Measurements from ENCODE around the gene RNASE9.
"Not testable (repeated sequence)": the region's sequence is repeated elsewhere in the genome, so short reads cannot be mapped to it uniquely, and the experiment has no call there.

The RNASE9 gene

DNA sequence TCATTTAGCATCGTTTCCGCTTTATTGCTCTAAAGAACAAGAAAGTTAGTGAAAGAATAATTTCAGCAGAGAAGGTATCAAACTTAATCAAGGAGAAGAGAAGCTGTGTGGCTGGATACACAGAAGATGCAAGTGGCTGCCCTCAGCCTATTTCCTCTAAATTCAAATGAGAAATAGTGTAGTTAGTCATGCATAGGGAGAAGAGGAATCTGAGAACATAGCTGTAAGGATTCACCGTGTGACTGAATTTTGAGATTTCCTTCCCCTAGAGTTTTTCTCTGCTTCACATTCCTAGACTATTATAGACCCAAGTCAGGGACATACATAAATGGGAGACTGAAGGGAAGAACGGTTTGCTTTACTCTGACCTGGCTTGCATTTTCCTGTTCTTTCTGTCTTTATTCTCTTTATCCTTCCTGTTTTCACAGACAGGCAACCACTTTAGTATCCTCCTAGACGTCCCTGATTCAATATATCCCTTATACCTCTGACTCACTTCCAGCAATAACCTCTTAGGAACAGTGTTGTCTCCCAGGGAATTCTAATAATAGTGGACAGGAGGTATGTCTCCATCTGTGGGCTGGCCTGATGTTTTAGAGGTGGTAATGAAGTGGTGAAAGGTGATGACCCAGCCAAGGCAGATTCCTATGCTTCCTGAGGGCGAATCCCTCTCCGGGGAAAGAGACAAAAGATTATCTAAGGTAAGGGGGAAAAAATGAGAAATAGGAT, 48.5 kb downstream of the RNASE9 start:
- no peaks in the 10 kb centered on the region for H3K36me3 ChIP-seq (ENCODE audit: insufficient read depth, insufficient read length, low read length)
- no peaks in the 10 kb centered on the region for H3K4me1 ChIP-seq (ENCODE audit: insufficient read depth, insufficient read length)
- no peak overlapping the region for H3K9ac ChIP-seq (ENCODE audit: insufficient read length, low read depth)
- no peaks in the 10 kb centered on the region for H3K9me3 ChIP-seq (ENCODE audit: insufficient read depth, low read length)
- no peak for TF ChIP-seq YY1 (IDR thresholded peaks at IDR 0.05; ENCODE audit: insufficient read depth, insufficient read length)
- TF ChIP-seq SUZ12 (IDR thresholded peaks at IDR 0.05; ENCODE audit: extremely low read depth, insufficient read depth, insufficient read length) = no peak
- no peak for TF ChIP-seq ZNF274 (IDR thresholded peaks at IDR 0.05; ENCODE audit: low read depth, low read length)
- H3K4me3 ChIP-seq (ENCODE audit: insufficient read length, low read depth) = no peak overlapping the region
- DNase-seq (ENCODE audit: low read depth, low spot score) = no peak
- H3K27me3 ChIP-seq (ENCODE audit: insufficient read depth, insufficient read length) = no peaks in the 10 kb centered on the region

DNA sequence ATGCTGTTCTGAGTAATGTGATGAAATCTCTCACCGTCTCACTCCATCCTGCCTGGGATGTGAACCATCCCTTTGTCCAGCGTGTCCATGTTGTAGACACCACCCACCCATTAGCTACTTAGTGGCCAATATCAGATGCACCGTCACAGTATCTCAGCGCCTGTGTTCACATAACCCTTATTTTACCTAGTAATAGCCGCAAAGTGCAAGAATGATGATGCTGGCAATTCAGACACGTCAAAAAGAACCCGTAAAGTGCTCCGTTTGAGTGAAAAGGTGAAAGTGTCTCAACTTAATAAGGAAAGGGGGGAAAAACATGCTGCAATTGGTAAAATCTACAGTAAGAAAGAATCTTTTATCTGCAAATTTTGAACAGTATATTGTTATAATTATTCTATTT, 52.5 kb downstream of the RNASE9 start:
- Histone ChIP-seq H3K36me3 (ENCODE audit: insufficient read depth, insufficient read length, low read length) (no peaks in the 10 kb centered on the region), H3K4me1 (ENCODE audit: insufficient read depth, insufficient read length) (no peaks in the 10 kb centered on the region), H3K27me3 (ENCODE audit: insufficient read depth, insufficient read length) (no peaks in the 10 kb centered on the region), H3K9me3 (ENCODE audit: insufficient read depth, low read length) (no peaks in the 10 kb centered on the region), H3K4me3 (ENCODE audit: insufficient read length, low read depth) (no peak overlapping the region), H3K9ac (ENCODE audit: insufficient read length, low read depth) (no peak overlapping the region)
- no peak for DNase-seq (ENCODE audit: low read depth, low spot score)
- TF ChIP-seq ZNF274 (IDR thresholded peaks at IDR 0.05; ENCODE audit: low read depth, low read length) (no peak), YY1 (IDR thresholded peaks at IDR 0.05; ENCODE audit: insufficient read depth, insufficient read length) (no peak), SUZ12 (IDR thresholded peaks at IDR 0.05; ENCODE audit: extremely low read depth, insufficient read depth, insufficient read length) (no peak)

DNA sequence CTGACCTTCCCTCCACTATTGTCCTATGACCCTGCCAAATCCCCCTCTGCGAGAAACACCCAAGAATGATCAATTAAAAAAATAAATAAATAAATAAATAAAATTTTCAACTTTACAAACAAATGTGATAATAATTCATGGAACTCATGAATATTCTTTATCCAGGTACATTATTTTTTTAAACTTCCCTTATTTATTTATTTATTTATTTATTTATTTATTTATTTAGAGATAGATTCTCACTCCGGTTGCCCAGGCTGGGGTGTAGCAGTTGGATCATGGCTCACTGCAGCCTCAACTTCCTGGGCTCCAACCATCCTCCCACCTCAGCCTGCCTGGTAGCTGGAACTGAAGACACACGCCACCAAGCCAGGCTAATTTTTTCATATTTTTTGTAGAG, 53.3 kb downstream of the RNASE9 start:
- not testable (repeated sequence) for H3K36me3 ChIP-seq (ENCODE audit: insufficient read depth, insufficient read length, low read length); H3K4me3 ChIP-seq (ENCODE audit: insufficient read length, low read depth); DNase-seq (ENCODE audit: low read depth, low spot score); H3K4me1 ChIP-seq (ENCODE audit: insufficient read depth, insufficient read length); H3K9me3 ChIP-seq (ENCODE audit: insufficient read depth, low read length); H3K27me3 ChIP-seq (ENCODE audit: insufficient read depth, insufficient read length); H3K9ac ChIP-seq (ENCODE audit: insufficient read length, low read depth)

GRCh38 chr14:20506752-20507151, 54.1 kb downstream of the RNASE9 start:
- not testable (repeated sequence) for H3K9ac ChIP-seq (ENCODE audit: insufficient read length, low read depth); H3K4me1 ChIP-seq (ENCODE audit: insufficient read depth, insufficient read length); H3K9me3 ChIP-seq (ENCODE audit: insufficient read depth, low read length); H3K4me3 ChIP-seq (ENCODE audit: insufficient read length, low read depth); H3K27me3 ChIP-seq (ENCODE audit: insufficient read depth, insufficient read length); H3K36me3 ChIP-seq (ENCODE audit: insufficient read depth, insufficient read length, low read length); DNase-seq (ENCODE audit: low read depth, low spot score)

GRCh38 chr14:20506276-20506675, 54.6 kb downstream of the RNASE9 start:
- DNase-seq (ENCODE audit: low read depth, low spot score); H3K27me3 ChIP-seq (ENCODE audit: insufficient read depth, insufficient read length); H3K36me3 ChIP-seq (ENCODE audit: insufficient read depth, insufficient read length, low read length): not testable (repeated sequence)

More at GRCh38 chr14:20506276-20506675, 54.6 kb downstream of the RNASE9 start:
- not testable (repeated sequence) for H3K4me3 ChIP-seq (ENCODE audit: insufficient read length, low read depth); H3K9me3 ChIP-seq (ENCODE audit: insufficient read depth, low read length); H3K9ac ChIP-seq (ENCODE audit: insufficient read length, low read depth); H3K4me1 ChIP-seq (ENCODE audit: insufficient read depth, insufficient read length)
